ENCODE measurements around the gene ALDOB.

Gene ALDOB

DNA sequence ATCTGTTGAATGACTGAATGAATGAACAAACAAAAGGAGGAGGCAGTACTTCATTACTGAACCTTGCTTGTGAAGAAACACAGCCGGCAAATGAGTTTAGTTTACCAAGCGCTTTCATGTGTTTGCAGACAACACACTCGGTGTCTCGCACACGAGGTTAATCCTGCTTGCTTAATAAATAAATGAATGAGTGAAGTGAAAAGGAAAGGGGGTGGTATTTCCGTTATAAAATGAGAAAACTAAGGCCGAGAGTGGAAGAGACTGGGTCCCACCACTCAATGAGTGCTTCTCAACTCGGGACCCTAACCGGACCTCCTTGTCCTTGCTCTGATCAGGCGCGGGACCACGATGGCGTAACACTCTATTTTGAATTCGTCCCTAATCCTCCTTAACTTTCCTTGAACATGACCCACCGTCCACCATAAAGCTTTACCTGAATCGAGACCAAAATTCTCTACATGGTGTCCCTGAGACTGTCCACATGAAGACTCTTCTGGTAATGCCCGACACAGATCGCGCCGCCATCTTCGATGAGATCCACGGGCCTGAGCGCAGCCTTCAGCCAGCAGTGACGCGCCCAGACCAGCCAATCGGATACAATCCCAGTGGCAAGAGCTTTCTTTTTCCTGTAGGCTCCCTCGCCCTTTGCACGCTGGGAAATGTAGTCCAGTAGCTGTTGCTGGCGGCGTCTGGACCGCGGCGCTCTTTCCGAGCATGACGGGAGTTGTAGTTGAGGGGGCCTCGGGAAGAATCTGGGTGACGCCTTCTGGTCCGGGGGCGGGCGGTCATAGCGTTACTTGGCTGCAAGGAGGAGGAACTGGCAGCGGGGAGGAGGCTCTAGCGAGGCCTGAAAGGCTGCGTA, 37.3 kb downstream of the ALDOB start, which contains the start of the genes MRPL50 and ZNF189:
Gene MRPL50, minus strand, starts transcription at position 551 of the 862 bp plus-strand sequence. Its CDS starts 26 bp downstream, at position 525.
Gene ZNF189, plus strand, starts transcription at position 784 of the 862 bp plus-strand sequence. CDS start 306 bp downstream, outside the sequence.
- POLR2A ChIA-PET, result interaction anchor here (0.6 to 1.5 kb wide), 14 partner anchors 9 to 135 kb away, joined by 3 to 13 read pairs (median 4); partner anchors contain the start of gene RNF20
- CTCF ChIA-PET, result interaction anchor here (1.1 to 1.3 kb wide), 2 partner anchors 10 to 51 kb away, joined by 3 to 7 read pairs; no protein-coding TSS in a partner anchor
- TF ChIP-seq L3MBTL2 (conservative IDR thresholded peaks at IDR 0.05) (peak; percentile 81), LEF1 (IDR thresholded peaks at IDR 0.05; ENCODE audit: borderline replicate concordance) (no peak), NFRKB (IDR thresholded peaks at IDR 0.05) (peak; percentile 53; the same call in 1 of the 2 replicates), ELF4 (IDR thresholded peaks at IDR 0.05) (peak; percentile 63; the same call in 1 of the 2 replicates)
- TF ChIP-seq, protein P1, sequence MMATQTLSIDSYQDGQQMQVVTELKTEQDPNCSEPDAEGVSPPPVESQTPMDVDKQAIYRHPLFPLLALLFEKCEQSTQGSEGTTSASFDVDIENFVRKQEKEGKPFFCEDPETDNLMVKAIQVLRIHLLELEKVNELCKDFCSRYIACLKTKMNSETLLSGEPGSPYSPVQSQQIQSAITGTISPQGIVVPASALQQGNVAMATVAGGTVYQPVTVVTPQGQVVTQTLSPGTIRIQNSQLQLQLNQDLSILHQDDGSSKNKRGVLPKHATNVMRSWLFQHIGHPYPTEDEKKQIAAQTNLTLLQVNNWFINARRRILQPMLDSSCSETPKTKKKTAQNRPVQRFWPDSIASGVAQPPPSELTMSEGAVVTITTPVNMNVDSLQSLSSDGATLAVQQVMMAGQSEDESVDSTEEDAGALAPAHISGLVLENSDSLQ (IDR thresholded peaks at IDR 0.05), result no peak
- DNase-seq (ENCODE audit: extremely low spot score), result peak; percentile 94

DNA sequence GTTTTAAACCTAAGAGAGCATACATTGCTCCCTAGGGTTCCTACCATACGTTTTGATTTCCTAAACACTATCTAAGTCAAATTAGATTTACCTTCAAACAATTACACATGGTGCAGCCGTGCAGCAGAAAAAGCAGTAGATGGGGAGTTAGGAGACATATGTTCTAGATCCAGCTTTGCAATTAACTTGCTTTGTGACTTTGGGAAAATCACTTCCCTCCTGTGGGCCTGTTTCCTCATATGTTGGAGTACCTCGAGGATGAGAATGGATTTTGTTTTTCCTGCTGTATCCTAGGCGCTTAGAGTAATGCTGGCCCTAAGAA, 37.9 kb downstream of the ALDOB start:
- TF ChIP-seq FOXA1 (IDR thresholded peaks at IDR 0.05), result no peak
- no peak for TF ChIP-seq TARDBP (IDR thresholded peaks at IDR 0.05)
- TF ChIP-seq FOXM1 (IDR thresholded peaks at IDR 0.05; ENCODE audit: borderline replicate concordance), result no peak
- no peak for TF ChIP-seq NFRKB (IDR thresholded peaks at IDR 0.05)
- no peak for TF ChIP-seq ZNF384 (IDR thresholded peaks at IDR 0.05)
- TF ChIP-seq, protein P1 (IDR thresholded peaks at IDR 0.05), result no peak
- no peak for TF ChIP-seq HDGF (IDR thresholded peaks at IDR 0.05; ENCODE audit: borderline replicate concordance)
- TF ChIP-seq L3MBTL2 (conservative IDR thresholded peaks at IDR 0.05), result no peak
- TF ChIP-seq LEF1 (IDR thresholded peaks at IDR 0.05; ENCODE audit: borderline replicate concordance), result no peak
- TF ChIP-seq SP1 (IDR thresholded peaks at IDR 0.05), result no peak
- no peak for TF ChIP-seq BHLHE40 (IDR thresholded peaks at IDR 0.05; ENCODE audit: borderline replicate concordance)
- no peak for TF ChIP-seq CTBP1 (IDR thresholded peaks at IDR 0.05; ENCODE audit: borderline replicate concordance)
- ChIA-PET CTCF (interaction anchor here (1.1 to 1.3 kb wide), 2 partner anchors 9 to 51 kb away, joined by 3 to 7 read pairs; no protein-coding TSS in a partner anchor), POLR2A (no interaction called here)
- no peak for DNase-seq (ENCODE audit: extremely low spot score)

DNA sequence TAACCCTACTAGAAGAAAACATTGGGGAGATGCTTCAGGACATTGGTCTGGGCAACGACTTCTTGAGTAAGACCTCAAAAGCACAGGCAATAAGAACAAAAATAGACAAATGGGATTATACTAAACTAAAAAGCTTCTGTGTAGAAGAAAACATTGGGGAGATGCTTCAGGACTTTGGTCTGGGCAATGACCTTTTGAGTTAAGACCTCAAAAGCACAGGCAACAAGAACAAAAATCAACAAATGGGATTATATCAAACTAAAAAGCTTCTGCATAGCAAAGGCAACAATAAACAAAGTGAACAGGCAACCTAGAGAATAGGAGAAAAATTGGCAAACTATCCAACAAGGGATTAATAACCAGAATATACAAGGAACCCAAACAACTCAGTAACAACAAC, 40.9 kb downstream of the ALDOB start:
- TF ChIP-seq FOXM1 (IDR thresholded peaks at IDR 0.05; ENCODE audit: borderline replicate concordance), result no peak
- TF ChIP-seq SP1 (IDR thresholded peaks at IDR 0.05), result no peak
- no peak for TF ChIP-seq L3MBTL2 (conservative IDR thresholded peaks at IDR 0.05)
- TF ChIP-seq, protein P1 (IDR thresholded peaks at IDR 0.05), result no peak
- TF ChIP-seq FOXA1 (IDR thresholded peaks at IDR 0.05), result no peak
- no peak for TF ChIP-seq ELF4 (IDR thresholded peaks at IDR 0.05)
- no peak for TF ChIP-seq TARDBP (IDR thresholded peaks at IDR 0.05)
- TF ChIP-seq SUZ12 (IDR thresholded peaks at IDR 0.05), result no peak
- no peak for TF ChIP-seq ARNT (IDR thresholded peaks at IDR 0.05)
- TF ChIP-seq LEF1 (IDR thresholded peaks at IDR 0.05; ENCODE audit: borderline replicate concordance), result no peak
- TF ChIP-seq CTBP1 (IDR thresholded peaks at IDR 0.05; ENCODE audit: borderline replicate concordance), result no peak
- TF ChIP-seq ZNF384 (IDR thresholded peaks at IDR 0.05), result no peak
- no peak for TF ChIP-seq BHLHE40 (IDR thresholded peaks at IDR 0.05; ENCODE audit: borderline replicate concordance)
- no peak for TF ChIP-seq FOXK2 (IDR thresholded peaks at IDR 0.05)
- TF ChIP-seq NFRKB (IDR thresholded peaks at IDR 0.05), result no peak
- TF ChIP-seq HDGF (IDR thresholded peaks at IDR 0.05; ENCODE audit: borderline replicate concordance), result no peak
- DNase-seq (ENCODE audit: extremely low spot score), result no peak
- POLR2A ChIA-PET, result no interaction called here
- CTCF ChIA-PET, result no interaction called here

DNA sequence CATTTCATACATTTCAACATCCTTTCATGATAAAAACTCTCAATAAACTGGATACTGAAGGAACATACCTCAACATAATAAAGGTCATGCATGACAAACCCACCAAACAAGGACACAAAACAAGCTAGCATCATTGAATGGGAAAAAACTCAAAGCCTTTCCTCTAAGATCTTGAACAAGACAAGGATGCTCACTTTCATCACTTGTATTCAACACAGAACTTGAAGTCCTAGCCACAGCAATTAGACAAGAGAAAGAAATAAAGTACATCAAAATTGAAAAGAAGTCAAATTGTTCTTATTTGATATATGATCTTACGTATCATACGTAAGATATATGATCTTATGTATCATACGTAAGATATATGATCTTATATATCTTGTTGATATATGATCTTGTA, 42.4 kb downstream of the ALDOB start:
- CTCF ChIA-PET, result no interaction called here
- DNase-seq (ENCODE audit: extremely low spot score), result no peak
- TF ChIP-seq BHLHE40 (IDR thresholded peaks at IDR 0.05; ENCODE audit: borderline replicate concordance) (no peak), CTBP1 (IDR thresholded peaks at IDR 0.05; ENCODE audit: borderline replicate concordance) (no peak), HDGF (IDR thresholded peaks at IDR 0.05; ENCODE audit: borderline replicate concordance) (no peak), L3MBTL2 (conservative IDR thresholded peaks at IDR 0.05) (no peak), SP1 (IDR thresholded peaks at IDR 0.05) (no peak), ARNT (IDR thresholded peaks at IDR 0.05) (no peak), SUZ12 (IDR thresholded peaks at IDR 0.05) (no peak), TARDBP (IDR thresholded peaks at IDR 0.05) (no peak), NFRKB (IDR thresholded peaks at IDR 0.05) (no peak), FOXM1 (IDR thresholded peaks at IDR 0.05; ENCODE audit: borderline replicate concordance) (no peak)
- TF ChIP-seq, protein P1 (IDR thresholded peaks at IDR 0.05), result no peak
- POLR2A ChIA-PET, result no interaction called here

DNA sequence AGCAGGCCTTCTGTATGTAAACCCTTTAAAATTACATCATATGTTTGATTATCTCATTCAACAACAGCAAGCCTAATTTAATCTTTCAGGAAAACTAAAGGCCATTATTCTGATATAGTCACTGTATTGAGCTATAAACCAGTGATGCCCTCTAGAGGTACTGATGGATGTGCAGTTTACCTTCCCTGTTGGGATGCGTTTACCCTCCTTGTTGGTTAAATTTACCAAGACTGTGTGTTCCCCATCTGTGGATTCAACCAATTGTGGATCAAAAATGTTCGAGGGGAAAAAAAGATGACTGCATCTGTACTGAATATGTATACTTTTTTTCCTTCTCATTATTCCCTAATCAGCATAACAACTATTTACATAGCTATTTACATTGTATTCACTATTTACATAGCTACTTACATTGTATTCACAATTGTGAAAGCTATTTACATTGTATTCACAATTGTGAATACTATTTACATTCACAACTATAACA, 47.0 kb downstream of the ALDOB start:
- CTCF ChIA-PET, result interaction anchor here (1.0 to 1.3 kb wide), 3 partner anchors 10 to 77 kb away, joined by 3 to 7 read pairs (median 3); partner anchors contain the start of genes MRPL50 and ZNF189
- POLR2A ChIA-PET, result interaction anchor here (1.1 kb wide), 1 partner anchor 10 kb away, joined by 13 read pairs; the partner anchor contains the start of genes MRPL50 and ZNF189
- no peak for DNase-seq (ENCODE audit: extremely low spot score)
- no peak for TF ChIP-seq CTBP1 (IDR thresholded peaks at IDR 0.05; ENCODE audit: borderline replicate concordance)
- no peak for TF ChIP-seq ARNT (IDR thresholded peaks at IDR 0.05)
